ENCODE data around the gene CCDC57. TPM values are rescaled to one million over a fixed set of nuclear protein-coding genes. Genes with fewer than 3 reads are reported as not detected.

The CCDC57 gene
- total RNA-seq, 2 experiments from 2014 or later = 49.8 to 54.9 TPM

- Mint-ChIP-seq H3K4me3 (peak overlapping the region; percentile 72), H3K36me3 (ENCODE audit: low read depth) (peaks cover 8% of the 10 kb centered on the region), H3K27ac (peak overlapping the region; percentile 49), H3K4me1 (peaks cover 25% of the 10 kb centered on the region), H3K27me3 (no peaks in the 10 kb centered on the region), H3K9me3 (no peaks in the 10 kb centered on the region)
- no peak for DNase-seq
- CTCF ChIA-PET = interaction anchor here (2.0 kb wide), 1 partner anchor 15 kb away, joined by 9 read pairs; the partner anchor contains the start of gene DCXR
- POLR2A ChIA-PET = interaction anchor here (1.0 to 4.3 kb wide), 3 partner anchors 12 to 22 kb away, joined by 3 to 27 read pairs (median 4); partner anchors contain the start of gene DCXR
Observed at GRCh38 chr17:82052638-82053059, 160.0 kb downstream of the CCDC57 start.

GRCh38 chr17:82051776-82052637 is 160.6 kb downstream of the CCDC57 start, which contains the start of the genes GPS1 and RFNG:
TSS of gene GPS1 (plus strand) at chr17:82051898. CDS start at chr17:82051932, 34 bp downstream.
TSS of gene RFNG (minus strand) at chr17:82051811. CDS start at chr17:82051766, 45 bp downstream.
- peak within 1 kb of the TSS; percentile 78 for H3K27ac Mint-ChIP-seq
- H3K27me3 Mint-ChIP-seq = no peaks in the 10 kb centered on the region
- ChIA-PET POLR2A (interaction anchor here (0.6 to 4.3 kb wide), 6 partner anchors 12 to 50 kb away, joined by 3 to 27 read pairs (median 4); partner anchors contain the start of genes DCXR and DUS1L), CTCF (interaction anchor here (2.0 kb wide), 1 partner anchor 14 kb away, joined by 9 read pairs; the partner anchor contains the start of gene DCXR)
- peaks cover 25% of the 10 kb centered on the region for H3K4me1 Mint-ChIP-seq
- peak; percentile 85 for DNase-seq
- H3K4me3 Mint-ChIP-seq = peak within 1 kb of the TSS; percentile 84
- no peaks in the 10 kb centered on the region for H3K9me3 Mint-ChIP-seq
- H3K36me3 Mint-ChIP-seq (ENCODE audit: low read depth) = peaks cover 12% of the 10 kb centered on the region

Other genes with a start within 250 kb of the CCDC57 start
- 10 to 100 TPM; 25.3 to 29.9 TPM for gene ASPSCR1, start 235.2 kb downstream of the CCDC57 start, total RNA-seq
- 10 to 100 TPM; 52.7 to 54.7 TPM for gene CENPX, start 190.0 kb downstream of the CCDC57 start, total RNA-seq
- gene LRRC45, start 189.5 kb downstream of the CCDC57 start, total RNA-seq = 10 to 100 TPM; 34.8 to 35.5 TPM
- 1 to 10 TPM; 7.9 to 8.1 TPM for gene RAC3, start 181.2 kb downstream of the CCDC57 start, total RNA-seq
- 10 to 100 TPM; 93.9 to 95.2 TPM for gene DCXR, start 175.1 kb downstream of the CCDC57 start, total RNA-seq
- 10 to 100 TPM; 26.3 to 28.4 TPM for gene RFNG, start 161.0 kb downstream of the CCDC57 start, total RNA-seq
- 10 to 100 TPM; 69.0 to 75.6 TPM for gene GPS1, start 160.9 kb downstream of the CCDC57 start, total RNA-seq
- 10 to 100 TPM; 98.8 to 99.3 TPM for gene DUS1L, start 147.0 kb downstream of the CCDC57 start, total RNA-seq
- gene FASN, start 114.6 kb downstream of the CCDC57 start, total RNA-seq = 100 to 1,000 TPM; 181 to 191 TPM
- 100 to 1,000 TPM; 206 to 210 TPM for gene SLC16A3, start 16.2 kb upstream of the CCDC57 start, total RNA-seq
- 100 to 1,000 TPM; 116 TPM for gene CSNK1D, start 60.9 kb upstream of the CCDC57 start, total RNA-seq
- gene CD7, start 104.8 kb upstream of the CCDC57 start, total RNA-seq = 100 to 1,000 TPM; 138 to 140 TPM
- gene SECTM1, start 120.9 kb upstream of the CCDC57 start, total RNA-seq = 10 to 100 TPM; 18.3 to 18.5 TPM
- gene TEX19, start 146.4 kb upstream of the CCDC57 start, total RNA-seq = not detected
- gene UTS2R, start 158.9 kb upstream of the CCDC57 start, total RNA-seq = not detected
- 10 to 100 TPM; 58.3 to 60.6 TPM for gene HEXD, start 205.5 kb upstream of the CCDC57 start, total RNA-seq
- gene OGFOD3, start 205.7 kb upstream of the CCDC57 start, total RNA-seq = 10 to 100 TPM; 26.7 to 29.4 TPM
- gene CYBC1, start 237.9 kb upstream of the CCDC57 start, total RNA-seq = 100 to 1,000 TPM; 308 to 313 TPM
- gene NARF, start 245.9 kb upstream of the CCDC57 start, total RNA-seq = 100 to 1,000 TPM; 150 to 153 TPM

Measured in activated CD4-positive, alpha-beta memory T cell treated with anti-CD3 and anti-CD28 coated beads, Interleukin-2, amount 10 ng/mL, durations not matched to agents 7 days and 5 days (primary cell).